ENCODE data around the gene BRINP2.
"Not testable (repeated sequence)": the region's sequence is repeated elsewhere in the genome, so short reads cannot be mapped to it uniquely, and the experiment has no call there.

The BRINP2 gene

DNA sequence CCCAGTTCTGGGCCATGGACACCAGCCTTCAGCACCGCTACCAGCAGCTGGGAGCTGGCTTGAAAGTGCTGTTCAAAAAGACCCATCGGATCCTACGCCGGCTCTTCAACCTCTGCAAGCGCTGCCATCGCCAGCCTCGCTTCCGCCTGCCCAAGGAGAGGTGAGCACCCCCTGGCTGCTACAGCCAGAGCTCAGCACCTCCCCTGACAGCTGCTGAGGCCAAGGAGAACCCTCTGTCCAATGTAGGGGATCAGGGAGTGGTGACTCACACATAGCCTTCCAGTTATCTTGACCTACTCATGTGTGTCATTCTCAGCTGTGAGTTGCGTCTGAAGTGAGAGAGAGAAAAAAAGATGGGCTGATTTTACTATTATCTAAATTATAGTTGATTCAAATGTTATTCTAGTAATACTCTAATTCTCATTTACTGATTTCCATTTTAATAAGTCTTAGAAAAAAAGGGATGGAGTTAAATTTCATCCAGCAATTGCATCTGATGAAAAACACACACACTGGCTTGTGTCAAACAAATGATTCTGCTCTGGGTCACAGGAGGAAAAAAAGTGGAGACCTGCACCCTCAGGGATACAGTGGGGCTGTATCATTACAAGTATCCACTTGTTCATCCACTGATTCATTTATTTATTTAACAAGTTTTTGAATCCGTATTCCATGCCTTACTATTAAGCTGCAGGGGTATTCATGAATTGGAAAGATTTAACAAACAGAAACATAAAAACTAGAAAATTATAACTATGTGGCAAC is 108.0 kb downstream of the BRINP2 start:
- no peak for DNase-seq

GRCh38 chr1:177281901-177282300 is 111.1 kb downstream of the BRINP2 start:
- no peak for DNase-seq

DNA sequence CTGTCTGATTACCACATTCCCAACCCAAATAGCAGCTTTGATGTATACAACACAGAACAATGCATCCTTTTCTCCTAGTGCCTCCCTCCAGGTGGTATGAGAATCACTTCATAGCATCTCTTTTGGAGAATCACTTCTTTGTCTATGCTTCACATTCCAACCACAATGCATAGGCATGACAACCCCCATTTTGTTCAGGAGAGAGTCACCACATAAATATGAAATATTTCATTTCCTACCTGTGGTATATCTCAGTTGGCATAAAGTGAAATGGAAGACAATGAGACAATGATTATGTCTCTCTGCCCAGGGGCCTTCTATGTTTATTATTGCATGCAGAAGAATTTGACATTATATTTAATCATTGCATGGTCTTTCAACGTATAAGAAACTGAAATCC is 112.2 kb downstream of the BRINP2 start:
- no peak for DNase-seq

- DNase-seq: no peak
Measured at GRCh38 chr1:177283380-177283779, 112.6 kb downstream of the BRINP2 start.

DNA sequence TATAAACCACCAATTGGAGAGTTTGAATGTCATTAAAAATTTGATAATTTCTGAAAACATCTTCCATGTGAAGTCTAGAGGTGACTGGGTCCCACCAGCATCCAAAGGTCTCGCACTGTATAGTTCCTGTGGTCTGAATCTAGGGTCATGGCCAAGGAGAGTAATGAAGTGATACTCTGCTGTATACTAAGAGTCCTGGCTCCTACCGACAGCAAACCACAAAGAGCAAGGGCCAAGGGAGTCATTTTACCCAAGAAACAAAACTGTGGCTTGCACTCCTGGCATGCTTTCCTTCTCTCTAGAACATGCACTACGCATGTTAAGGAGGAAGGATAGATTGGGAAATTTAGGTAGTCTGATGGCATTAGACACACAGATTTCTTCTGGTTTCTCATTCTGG is 115.6 kb downstream of the BRINP2 start:
- no peak for DNase-seq

DNA sequence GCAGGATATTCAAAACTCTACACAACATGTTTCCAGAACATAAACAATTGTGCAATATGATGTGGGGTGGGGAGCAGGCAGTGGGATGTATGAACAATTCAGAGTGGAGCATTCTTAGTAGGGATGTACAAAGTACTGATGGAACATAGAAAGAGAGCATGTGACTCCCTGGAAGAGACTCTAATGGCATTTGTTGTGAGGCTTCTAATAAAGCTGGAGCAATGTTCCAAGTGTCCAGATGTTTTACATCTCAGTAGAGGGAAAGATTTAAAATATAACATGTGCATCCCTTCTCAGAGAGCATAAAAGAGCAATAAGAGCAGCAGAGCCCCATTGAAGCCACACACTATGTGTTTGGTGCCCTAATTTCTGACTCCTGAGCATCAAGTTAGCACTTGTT is 116.5 kb downstream of the BRINP2 start:
- no peak for DNase-seq

DNA sequence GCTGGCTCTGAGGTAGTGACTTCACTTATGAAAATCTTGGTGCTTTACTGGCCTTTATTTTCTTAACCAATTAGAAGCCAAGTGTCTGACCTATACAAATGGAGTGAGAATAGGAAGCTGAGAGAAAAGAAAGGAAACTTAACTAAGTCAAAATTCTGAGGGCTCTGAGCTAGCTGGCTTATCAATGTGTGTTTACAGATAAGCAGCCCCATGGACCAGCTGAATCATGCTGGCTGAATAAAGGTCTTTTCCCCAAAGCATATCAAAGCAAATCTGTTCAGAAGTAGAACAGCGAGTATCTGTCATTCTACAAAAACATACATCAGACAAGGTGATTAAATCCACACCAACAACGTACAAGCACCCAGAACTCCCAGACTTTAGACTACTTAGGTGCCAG is 117.2 kb downstream of the BRINP2 start:
- no peak for DNase-seq

DNA sequence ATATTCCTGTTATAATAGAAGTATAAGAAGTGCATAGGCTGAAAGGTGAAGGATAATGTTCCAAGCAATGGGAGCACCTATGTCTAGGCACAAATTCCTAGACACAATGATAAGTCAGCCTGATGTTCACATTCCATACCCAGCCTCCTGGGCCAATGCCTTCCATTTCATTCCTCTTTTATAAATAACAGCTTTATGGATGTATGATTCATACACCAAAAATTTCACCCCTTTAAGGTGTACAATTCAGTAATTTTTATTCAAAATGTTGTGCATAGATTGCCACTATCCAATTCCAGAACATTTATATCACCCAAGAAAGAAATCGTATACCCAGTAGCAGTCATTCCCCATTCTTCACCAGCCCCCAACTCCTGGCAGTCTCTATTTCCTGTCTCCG is 118.8 kb downstream of the BRINP2 start:
- no peak for DNase-seq

DNA sequence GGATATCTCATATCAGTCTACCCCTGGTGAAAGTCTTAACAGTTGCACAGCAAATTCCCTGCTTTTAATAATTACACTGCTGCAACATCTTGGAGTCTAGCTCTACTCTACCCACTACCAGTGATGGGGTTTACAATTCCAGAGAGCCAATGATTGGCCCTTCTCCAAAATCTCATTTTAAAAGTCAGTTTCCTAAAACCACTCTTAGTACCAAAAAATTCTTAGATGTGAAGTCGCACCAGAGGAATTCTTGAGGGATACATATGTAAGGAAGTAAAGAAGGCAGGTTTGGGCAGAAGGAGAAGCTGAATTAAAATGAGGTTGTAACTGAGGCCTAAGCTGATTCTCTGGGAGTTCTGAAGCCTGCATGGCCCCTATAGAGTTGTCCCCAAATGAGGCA is 129.7 kb downstream of the BRINP2 start:
- DNase-seq: no peak

- no peak for DNase-seq
Measured at GRCh38 chr1:177301425-177302124, 130.8 kb downstream of the BRINP2 start.

GRCh38 chr1:177302357-177303044 is 131.7 kb downstream of the BRINP2 start:
- no peak for DNase-seq

DNA sequence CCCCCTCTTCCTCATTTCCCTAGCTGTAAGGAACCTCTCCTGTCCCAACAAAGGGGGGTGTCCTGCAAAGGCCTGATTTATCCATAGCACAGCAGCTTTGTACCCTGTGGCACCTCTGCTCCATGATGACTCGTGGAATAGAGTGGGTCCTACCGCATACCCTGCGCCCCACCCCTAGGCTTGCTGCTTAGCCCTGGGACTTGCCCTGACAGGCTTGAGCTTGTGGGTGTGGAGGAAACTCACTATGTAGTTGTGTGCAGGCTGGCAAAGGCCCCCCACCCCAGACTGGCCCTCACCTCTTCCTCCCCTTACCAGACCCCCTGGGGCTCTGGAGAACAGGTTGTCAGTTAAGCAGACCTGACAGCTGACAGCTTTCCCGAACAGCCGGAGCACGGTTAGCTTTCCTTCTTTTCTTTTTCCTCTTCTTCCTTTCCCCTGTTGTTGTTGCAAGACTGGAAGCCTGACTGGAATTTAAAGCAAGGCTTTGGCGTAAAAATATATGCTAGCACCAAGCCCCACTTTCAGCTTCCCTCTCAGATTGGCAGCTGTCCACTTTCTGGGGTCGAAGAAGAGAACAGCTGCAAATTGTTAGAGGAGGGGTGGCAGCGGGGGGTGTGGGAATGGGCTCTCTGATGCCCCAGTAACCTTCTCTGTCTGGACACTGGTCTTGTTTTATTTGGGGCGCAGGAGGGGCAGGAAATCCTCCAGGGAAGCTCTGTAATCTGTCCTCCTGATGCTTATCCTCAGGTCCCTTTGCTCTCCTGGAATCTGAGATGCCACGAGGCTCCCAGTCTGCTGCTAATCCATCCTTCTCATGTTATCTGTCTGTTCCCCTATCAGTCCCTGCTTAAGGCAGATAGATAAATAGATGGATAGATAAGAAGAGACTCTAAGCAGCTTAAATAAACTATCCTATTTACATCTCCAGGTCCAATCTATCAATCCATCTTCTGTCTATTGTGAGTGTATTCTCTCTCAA is 134.6 kb downstream of the BRINP2 start:
- DNase-seq: no peak

GRCh38 chr1:177306019-177306415 is 135.3 kb downstream of the BRINP2 start:
- no peak for DNase-seq

- no peak for DNase-seq
Measured at GRCh38 chr1:177306981-177307380, 136.2 kb downstream of the BRINP2 start.

- no peak for DNase-seq
Measured at GRCh38 chr1:177307771-177308170, 137.0 kb downstream of the BRINP2 start.

- no peak for DNase-seq
Measured at GRCh38 chr1:177309880-177310279, 139.1 kb downstream of the BRINP2 start.

GRCh38 chr1:177310326-177310725 is 139.6 kb downstream of the BRINP2 start:
- DNase-seq: no peak

- no peak for DNase-seq
Measured at GRCh38 chr1:177311111-177311510, 140.4 kb downstream of the BRINP2 start.

DNA sequence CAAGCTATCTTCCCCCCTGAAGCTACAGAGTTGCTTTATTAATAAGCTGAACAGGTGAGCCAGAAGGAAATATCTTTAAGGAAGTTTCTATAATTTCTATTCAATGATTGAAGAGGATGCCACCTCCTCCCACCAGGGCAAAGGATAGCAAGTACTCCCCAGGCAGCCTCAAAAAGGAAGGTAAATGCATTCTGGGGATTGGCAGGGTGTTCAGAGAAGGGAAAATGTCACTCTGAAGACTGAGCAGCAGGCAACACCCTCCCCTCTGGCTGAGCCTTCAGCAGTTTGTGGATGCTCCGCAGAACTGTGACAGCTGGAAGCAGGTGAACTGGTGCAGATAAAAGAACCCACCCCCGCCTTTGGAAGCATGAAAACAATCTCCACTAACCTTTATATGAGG is 140.8 kb downstream of the BRINP2 start:
- no peak for DNase-seq

DNA sequence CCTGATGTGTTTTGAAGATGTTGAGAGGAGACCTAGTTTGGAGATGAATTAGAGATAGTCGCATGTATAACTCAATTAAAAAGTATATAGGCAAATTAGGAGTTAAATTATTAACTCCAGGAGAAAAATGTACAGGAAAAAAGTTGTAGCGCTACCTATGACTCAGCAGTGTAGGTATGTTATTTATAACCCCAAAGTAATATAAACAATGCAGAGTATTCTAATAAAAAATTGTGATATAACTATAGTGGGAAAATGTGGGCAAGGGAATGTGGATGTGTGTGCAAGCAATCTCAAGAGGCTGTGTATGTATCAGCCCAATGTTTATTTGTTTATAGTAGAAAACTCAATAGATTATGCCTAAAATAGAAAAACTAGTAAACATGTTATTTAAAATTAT is 144.5 kb downstream of the BRINP2 start:
- no peak for DNase-seq

GRCh38 chr1:177315761-177316160 is 145.0 kb downstream of the BRINP2 start:
- DNase-seq: no peak

- not testable (repeated sequence) for DNase-seq
Measured at GRCh38 chr1:177321434-177321833, 150.7 kb downstream of the BRINP2 start.

DNA sequence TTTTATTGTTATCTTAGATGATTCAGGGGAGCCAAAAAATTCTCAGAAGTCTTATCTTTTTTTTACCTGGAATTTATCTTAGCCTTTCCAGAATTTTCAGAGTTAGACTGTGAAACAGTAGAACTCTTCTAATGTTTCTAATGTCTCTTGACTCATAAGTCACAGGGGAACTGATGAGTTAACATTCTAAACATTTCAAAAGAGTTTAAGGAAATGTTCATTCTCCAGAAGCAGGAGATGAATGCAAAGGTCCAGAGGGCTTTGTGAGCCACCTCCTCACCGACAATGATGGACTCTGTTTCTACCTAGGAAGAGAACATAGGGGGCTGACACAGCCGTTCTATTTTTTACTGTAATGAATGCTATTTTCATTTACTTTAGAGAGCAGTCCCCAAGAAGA is 157.5 kb downstream of the BRINP2 start:
- no peak for DNase-seq
